Superior temporal gyrus (tissue), 1 donor: ENCODE measurements around the gene C10orf120.

ENCODE experiments used
- DNase-seq: peaks from one replicate; pipeline ENCODE4 v3.0.0-alpha.2; 2016; ENCODE audit errors: extremely low spot score

The C10orf120 gene

GRCh38 chr10:122703483-122704448 lies 4.1 kb upstream of the C10orf120 start:
- peak; percentile 89 for DNase-seq

GRCh38 chr10:122702275-122702674 lies 2.6 kb upstream of the C10orf120 start:
- DNase-seq, result peak; percentile 80

GRCh38 chr10:122701652-122702051 lies 2.0 kb upstream of the C10orf120 start:
- no peak for DNase-seq

GRCh38 chr10:122696687-122697086 lies 3.0 kb downstream of the C10orf120 start:
- no peak for DNase-seq

GRCh38 chr10:122692744-122693143 lies 6.9 kb downstream of the C10orf120 start:
- no peak for DNase-seq

GRCh38 chr10:122689146-122689820 lies 10.4 kb downstream of the C10orf120 start:
- no peak for DNase-seq

- DNase-seq, result peak; percentile 47
These were observed 11.2 kb downstream of the C10orf120 start for GRCh38 chr10:122688293-122688989.

- DNase-seq, result no peak
These were observed 17.1 kb downstream of the C10orf120 start for GRCh38 chr10:122682522-122682921.

- no peak for DNase-seq
These were observed 21.4 kb downstream of the C10orf120 start for GRCh38 chr10:122678266-122678665.

GRCh38 chr10:122675278-122675677 lies 24.4 kb downstream of the C10orf120 start:
- no peak for DNase-seq

- peak; percentile 24 for DNase-seq
These were observed 24.9 kb downstream of the C10orf120 start for GRCh38 chr10:122674781-122675180.

- DNase-seq, result no peak
These were observed 25.9 kb downstream of the C10orf120 start for GRCh38 chr10:122673731-122674130.

- no peak for DNase-seq
These were observed 26.4 kb downstream of the C10orf120 start for GRCh38 chr10:122673269-122673668.

- DNase-seq, result no peak
These were observed 27.0 kb downstream of the C10orf120 start for GRCh38 chr10:122672655-122673054.

- DNase-seq, result no peak
These were observed 28.3 kb downstream of the C10orf120 start for GRCh38 chr10:122671355-122671754.

- DNase-seq, result no peak
These were observed 29.8 kb downstream of the C10orf120 start for GRCh38 chr10:122669842-122670241.

- no peak for DNase-seq
These were observed 30.6 kb downstream of the C10orf120 start for GRCh38 chr10:122669045-122669444.

GRCh38 chr10:122665946-122666345 lies 33.7 kb downstream of the C10orf120 start:
- no peak for DNase-seq

- no peak for DNase-seq
These were observed 34.3 kb downstream of the C10orf120 start for GRCh38 chr10:122665329-122665860.

- DNase-seq, result no peak
These were observed 35.1 kb downstream of the C10orf120 start for GRCh38 chr10:122664501-122664900.

GRCh38 chr10:122663516-122664130 lies 36.0 kb downstream of the C10orf120 start:
- DNase-seq, result no peak
